ENCODE measurements around the gene HECW1.
A peak's percentile ranks its signal among the peaks of the same experiment; 100 is the strongest.
"Not testable (repeated sequence)": the region's sequence is repeated elsewhere in the genome, so short reads cannot be mapped to it uniquely, and the experiment has no call there.

Gene HECW1

DNA sequence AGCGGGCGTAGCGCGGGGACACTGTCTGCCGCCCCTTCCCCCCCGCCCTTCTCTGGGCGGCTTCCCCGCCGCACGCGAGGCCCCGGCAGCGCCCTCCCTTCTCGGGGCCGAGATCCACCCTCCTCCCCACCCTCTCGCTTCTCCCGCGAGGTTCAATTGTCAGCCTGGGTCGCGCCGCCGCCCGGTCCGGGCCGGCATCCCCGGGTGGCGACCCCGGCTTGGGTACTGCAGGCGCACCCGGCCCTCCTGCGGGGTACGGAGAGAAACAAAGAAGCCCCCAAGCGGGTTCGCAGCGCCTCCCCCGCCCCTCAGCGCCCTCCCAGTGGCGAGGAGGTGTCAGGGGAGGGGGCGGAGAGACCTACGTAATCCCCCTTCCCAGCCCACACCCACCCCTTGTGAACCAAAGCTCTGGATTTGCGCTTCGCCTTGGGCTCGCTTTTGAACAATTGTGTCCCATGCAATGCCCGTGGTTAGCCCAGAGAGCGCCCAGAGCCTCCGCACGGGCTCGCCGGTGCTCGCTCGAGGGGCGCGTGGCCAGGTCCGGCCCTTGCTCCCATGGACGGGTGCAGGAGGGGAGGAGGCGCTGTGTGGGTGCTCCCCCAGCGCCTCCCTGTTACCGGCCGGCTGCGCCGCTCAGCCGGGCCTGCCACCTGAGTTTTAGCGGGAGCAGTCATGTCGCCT lies 634 bp downstream of the HECW1 start:
- peak; percentile 9 for DNase-seq

DNA sequence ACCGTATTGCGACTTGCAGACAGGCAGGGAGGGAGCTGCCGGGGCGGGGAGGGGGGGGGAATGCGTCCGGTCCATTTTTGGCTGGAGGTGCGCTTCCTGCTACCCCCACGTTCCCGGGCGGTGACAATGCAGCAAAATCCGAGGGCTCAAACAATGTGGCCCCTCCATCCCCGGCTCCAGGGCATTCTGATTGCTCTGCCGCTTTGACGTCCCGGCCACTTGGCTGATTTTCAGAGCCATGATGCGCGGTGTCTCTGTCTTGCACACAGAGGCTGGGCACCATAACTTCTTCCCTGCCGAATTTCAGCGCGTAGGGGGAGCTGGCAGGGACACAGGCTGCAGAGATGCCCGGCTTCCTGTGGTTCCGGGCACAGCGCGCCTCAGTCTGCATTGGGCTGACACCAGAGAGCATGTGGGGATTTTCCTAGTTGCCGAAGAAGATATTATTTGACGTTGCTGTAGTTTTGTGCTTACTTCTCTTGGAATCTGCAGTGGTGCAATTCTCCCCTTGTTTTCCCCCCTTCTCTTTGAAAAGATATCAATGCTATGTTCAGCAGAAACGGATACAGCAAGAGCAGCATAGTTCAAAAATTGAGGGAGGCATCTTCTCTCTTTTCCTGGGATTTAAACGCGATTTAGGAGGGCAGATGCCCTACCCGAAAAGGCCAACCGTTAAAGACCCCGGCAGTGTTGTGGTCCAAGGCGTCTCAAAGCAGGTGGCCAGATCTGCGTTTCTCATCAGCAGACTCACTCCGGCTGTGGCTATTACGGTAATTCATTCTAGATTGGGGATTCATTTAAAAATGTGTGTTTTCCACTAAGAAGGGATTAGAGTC lies 1.4 kb downstream of the HECW1 start:
- DNase-seq, result no peak

DNA sequence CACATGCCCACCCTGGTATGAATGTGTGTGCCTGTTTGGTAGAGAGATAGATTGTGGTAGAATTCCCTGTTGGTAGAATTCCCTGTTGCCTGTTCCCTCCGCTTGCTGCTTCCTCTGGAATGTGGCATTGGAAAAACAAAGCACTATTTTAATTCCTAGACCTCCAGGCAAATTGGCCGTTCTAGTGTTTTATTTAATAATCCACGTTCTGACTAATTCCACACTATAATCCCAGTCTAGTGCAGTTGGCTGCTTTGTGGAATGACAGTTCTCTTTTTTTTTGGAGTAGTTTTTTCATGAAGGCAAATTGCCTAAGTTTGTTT lies 2.0 kb downstream of the HECW1 start:
- no peak for DNase-seq

GRCh38 chr7:43116451-43116850 lies 4.0 kb downstream of the HECW1 start:
- DNase-seq, result no peak

- no peak for DNase-seq
Observed at GRCh38 chr7:43117095-43117494, 4.6 kb downstream of the HECW1 start.

DNA sequence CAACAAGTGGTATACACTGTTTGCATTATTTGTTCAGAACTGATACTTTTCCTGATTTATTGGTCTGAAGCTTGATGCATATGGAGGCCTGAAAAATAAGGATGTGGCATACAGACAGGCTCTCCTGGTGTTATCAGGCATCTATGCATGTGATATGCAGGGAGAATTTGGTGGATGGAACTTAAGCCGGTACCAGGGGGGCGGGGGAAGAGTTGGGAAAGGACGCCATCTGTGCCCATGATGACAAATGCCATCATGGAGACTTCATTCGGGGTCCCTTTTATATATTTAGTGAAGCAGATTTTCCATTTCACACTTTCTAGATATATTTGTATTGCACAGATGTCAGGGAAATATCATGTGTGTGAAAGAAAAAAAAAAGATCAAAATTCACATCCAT lies 5.4 kb downstream of the HECW1 start:
- DNase-seq, result no peak

GRCh38 chr7:43118313-43118712 lies 5.9 kb downstream of the HECW1 start:
- DNase-seq, result no peak

- DNase-seq, result no peak
Observed at GRCh38 chr7:43119371-43120075, 7.1 kb downstream of the HECW1 start.

GRCh38 chr7:43121973-43122372 lies 9.5 kb downstream of the HECW1 start:
- DNase-seq, result no peak

DNA sequence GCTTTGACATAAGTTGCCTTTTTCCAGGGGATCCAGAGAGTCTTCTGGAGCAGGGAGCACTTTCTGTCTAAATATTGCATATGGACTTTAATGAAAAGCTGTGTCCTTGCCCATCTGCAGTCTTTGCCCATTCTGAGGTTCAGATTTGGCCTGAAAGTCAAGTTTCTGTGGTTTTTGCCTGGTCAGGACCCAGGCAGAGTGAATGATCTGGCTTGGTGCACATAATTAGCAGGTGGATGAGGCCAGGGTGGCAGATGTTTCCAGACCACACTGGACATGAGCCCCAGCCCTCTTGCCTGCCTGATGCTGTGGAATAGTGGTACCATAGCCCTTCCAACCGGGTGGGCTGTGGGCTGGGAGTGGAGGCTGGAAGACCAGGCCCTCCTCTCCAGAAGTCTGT lies 11.0 kb downstream of the HECW1 start:
- no peak for DNase-seq

DNA sequence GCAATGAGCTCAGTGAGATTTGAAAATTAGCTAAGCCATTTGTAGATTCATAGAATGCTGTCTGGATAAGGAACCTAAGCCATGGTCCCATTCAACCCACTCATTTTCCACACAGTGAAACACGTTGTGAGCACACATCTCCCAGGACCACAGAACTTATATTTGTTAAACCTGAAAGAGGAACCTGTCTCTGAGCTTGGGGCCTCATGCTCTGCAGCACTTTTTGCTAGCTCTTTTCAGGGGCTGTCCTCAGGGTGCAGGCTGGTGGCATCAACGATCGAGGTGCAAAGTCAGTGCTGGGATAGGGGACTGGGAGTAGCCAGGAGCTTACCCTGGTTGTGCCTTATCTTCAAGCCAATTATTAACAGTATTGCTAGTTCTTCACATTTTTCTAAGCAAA lies 11.9 kb downstream of the HECW1 start:
- no peak for DNase-seq

GRCh38 chr7:43130347-43130746 lies 17.9 kb downstream of the HECW1 start:
- DNase-seq, result no peak

DNA sequence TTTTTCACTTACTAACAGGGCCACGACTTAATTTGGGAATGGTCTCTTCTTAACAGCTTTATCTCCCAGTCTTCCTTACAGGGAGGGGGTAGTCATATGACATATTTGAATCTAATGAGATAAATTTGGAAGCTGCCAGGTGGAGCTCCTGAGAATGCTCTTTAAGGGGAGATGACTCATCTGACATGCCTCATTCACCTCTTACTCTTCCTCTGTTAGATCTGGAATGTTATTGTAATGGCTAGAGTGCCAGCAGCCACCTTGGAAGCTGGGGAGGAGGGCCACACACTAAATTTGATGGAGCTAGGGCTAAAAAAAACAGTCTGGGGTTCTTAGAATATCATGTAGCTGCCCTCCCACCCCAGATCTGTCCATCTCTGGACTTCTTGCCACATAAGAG lies 22.7 kb downstream of the HECW1 start:
- DNase-seq, result no peak

DNA sequence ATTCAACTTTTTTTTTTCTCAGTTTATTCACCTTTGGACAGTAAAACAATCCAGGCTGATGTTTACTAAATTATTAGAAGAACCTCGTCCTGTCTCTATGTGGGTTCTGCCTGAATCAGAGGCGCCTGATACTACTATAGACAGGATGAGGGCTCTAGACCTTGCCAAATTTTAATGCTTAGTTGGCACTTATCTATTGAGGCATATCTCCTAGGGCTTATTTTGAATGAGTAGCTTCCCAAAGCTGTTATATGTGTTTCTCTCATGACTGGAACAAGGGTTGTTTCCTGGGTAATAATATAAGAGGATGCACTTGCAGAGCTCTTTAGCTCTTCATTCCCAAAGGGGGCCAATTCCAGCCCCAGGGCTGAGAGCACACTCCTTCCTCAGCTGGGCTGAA lies 23.6 kb downstream of the HECW1 start:
- no peak for DNase-seq

DNA sequence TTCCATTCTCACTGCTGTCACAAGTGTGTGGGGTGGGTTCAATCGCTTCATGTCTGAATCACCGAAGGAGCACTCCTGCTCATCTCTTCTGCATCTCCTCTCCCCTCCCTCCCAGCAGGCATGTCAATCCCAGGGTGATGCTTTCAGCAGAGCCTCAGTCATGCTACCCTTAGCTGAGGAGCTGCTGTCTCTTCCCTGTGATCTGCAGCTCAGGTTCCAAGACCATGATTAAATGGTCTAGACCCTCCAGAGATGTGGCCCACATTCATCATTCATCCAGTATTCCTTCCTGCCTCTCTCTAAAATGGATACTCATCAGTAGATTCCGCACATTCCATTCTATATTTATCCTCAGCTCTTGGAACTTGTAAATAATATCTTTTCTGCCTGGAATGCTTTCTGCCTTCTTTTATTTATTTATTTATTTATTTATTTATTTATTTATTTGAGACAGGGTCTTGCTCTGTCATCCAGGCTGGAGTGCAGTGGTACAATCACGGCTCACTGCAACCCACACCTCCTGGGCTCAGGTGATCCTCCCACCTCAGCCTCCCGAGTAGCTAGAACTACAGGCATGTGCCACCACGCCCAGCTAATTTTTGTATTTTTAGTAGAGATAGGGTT lies 24.8 kb downstream of the HECW1 start:
- not testable (repeated sequence) for DNase-seq

GRCh38 chr7:43137811-43138210 lies 25.4 kb downstream of the HECW1 start:
- no peak for DNase-seq

DNA sequence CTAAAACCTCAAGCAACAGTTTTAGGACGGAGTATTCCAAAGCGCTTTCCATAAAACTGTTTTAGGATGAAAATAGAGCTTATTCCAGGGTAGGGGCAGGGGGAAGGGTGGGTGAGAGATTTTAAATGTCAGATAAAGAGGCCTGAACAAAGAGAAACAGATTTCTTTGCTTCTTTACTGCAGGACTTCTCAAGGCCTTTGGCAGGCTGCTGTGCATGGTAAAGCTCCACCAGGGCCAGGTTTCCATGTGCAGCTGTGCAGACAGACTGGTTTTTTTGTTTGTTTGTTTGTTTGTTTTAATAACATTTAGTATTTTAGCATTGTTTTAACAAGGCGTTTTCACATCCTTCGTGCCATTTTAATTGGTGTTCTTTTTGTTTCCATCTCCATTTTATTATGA lies 26.3 kb downstream of the HECW1 start:
- no peak for DNase-seq

DNA sequence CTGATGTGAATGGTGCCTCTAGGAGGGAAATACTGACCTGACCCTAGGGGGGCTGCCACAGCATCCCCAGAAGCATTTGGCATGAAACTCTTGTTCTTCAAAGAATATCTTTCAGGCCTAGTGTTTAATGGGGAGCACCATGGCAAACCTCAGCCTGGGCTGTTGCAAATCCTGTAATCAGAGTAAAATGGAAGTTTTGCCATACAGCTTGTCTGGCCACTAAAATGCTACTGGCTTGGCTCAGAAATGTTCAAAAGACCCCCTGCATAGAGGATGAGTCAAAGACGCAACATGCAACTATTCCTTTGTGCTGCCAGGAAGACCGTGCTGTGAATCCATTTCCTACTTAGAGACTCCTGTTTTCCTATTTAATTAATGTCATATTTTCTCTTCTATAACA lies 26.7 kb downstream of the HECW1 start:
- no peak for DNase-seq

GRCh38 chr7:43140186-43140585 lies 27.7 kb downstream of the HECW1 start:
- no peak for DNase-seq

GRCh38 chr7:43141091-43141490 lies 28.6 kb downstream of the HECW1 start:
- no peak for DNase-seq

DNA sequence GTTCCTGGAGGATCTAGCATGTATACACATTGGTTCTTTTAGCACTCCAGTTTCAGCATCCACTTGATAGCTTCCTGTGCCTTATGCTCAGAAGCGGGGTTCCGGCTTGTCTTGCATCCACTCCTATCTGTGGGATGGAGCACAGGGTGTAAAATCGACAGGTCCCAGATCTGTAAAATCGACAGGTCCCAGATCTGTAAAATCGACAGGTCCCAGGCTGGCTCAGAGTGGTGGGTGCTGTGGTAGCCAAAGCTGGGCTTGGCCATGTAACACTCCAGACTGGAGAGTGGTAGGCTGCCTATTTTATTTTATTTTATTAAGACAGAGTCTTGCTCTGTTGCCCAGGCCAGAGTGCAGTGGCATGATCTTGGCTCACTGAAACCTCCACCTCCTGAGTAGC lies 30.3 kb downstream of the HECW1 start:
- no peak for DNase-seq

DNA sequence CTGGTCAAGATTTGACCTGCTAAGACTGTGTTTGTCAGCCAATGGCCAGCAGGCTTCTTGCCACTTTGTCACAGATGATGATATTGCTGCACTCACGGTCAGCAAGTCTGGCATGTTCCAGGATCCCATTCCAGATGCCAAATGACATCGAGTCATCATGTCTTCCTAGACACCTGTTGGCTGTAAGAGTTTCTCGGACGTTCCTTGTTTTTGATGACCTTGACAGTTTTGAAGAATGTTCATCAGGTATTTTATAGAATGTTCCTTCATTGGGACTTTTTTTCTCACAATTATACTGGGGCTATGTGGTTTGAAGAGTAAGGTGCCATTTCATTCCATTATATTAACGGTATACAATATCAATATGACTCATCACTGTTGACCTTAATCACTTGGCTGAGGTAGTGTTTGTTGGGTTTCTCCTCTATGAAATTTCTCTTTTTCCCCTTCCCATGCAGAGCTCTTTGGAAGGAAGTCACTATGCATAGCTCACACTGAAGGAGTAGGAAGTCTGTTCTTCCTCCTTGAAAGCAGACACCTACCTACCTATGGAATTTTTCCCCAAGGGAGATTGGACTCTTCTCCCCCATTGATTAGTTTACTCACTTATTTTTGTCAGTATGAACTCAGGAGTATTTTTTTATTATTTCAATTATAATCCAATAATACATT lies 31.6 kb downstream of the HECW1 start:
- no peak for DNase-seq

DNA sequence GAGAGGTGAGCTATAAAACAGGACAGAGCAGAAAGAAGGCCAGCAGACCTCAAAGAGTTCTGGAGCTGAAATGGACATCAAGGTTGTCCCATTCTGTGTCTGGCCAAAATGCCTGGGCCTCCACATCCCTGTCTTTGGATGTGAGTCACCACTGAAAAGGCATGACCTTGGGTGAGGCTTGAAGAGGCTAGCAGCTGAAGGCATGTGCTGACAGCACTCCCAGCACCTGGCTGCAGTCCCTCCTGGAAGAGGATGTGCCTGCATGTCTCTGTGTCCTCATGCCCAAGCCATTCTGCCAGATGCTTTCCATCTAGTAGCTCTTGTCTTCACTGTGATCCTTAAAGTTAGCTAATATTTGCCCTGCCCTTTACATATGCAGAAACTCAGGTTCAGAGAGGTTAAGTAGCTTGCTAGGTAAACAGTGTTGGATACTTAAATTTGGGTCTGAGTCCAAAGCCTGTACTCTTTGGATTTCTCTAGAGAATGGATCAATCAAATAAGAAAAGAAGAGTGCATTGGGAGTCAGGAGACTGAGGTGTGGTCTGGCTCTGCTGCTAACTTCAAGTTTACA lies 35.8 kb downstream of the HECW1 start:
- DNase-seq, result no peak

Data from NCI-H774 (cell line).